H7 (cell line): ENCODE data around the gene GNAI1. TPM values are rescaled to one million over a fixed set of nuclear protein-coding genes. Genes with fewer than 3 reads are reported as not detected.
A peak's percentile ranks its signal among the peaks of the same experiment; 100 is the strongest.

Experiments
- DNase-seq: peaks from one replicate; pipeline ENCODE4 v3.0.0; 2012
- H3K27me3 ChIP-seq: 2 replicates; pipeline ENCODE4 v1.6.0; 2011; ENCODE audit warnings: mild to moderate bottlenecking, low read length; ENCODE audit not compliant: control insufficient read depth, insufficient read depth
- H3K36me3 ChIP-seq: replicated peaks from 2 replicates; pipeline ENCODE4 v1.5.1; 2011; ENCODE audit warnings: low read length; ENCODE audit not compliant: control insufficient read depth, insufficient read depth
- H3K4me3 ChIP-seq: 2 replicates; pipeline ENCODE4 v1.5.1; 2011; ENCODE audit warnings: low read depth, mild to moderate bottlenecking, control low read depth, low read length, moderate library complexity; ENCODE audit not compliant: insufficient read depth
- total RNA-seq: library from RNA; depleted of rRNA; stranded (reverse); fragments of >200 nt; shearing (Covaris generic); gene quantifications from 2 replicates; pipeline ENCODE4 v1.2.3, GENCODE V29; 2014; rRNA removed

The GNAI1 gene
- total RNA-seq, result 19.4 and 35.3 TPM in 2 replicates

DNA sequence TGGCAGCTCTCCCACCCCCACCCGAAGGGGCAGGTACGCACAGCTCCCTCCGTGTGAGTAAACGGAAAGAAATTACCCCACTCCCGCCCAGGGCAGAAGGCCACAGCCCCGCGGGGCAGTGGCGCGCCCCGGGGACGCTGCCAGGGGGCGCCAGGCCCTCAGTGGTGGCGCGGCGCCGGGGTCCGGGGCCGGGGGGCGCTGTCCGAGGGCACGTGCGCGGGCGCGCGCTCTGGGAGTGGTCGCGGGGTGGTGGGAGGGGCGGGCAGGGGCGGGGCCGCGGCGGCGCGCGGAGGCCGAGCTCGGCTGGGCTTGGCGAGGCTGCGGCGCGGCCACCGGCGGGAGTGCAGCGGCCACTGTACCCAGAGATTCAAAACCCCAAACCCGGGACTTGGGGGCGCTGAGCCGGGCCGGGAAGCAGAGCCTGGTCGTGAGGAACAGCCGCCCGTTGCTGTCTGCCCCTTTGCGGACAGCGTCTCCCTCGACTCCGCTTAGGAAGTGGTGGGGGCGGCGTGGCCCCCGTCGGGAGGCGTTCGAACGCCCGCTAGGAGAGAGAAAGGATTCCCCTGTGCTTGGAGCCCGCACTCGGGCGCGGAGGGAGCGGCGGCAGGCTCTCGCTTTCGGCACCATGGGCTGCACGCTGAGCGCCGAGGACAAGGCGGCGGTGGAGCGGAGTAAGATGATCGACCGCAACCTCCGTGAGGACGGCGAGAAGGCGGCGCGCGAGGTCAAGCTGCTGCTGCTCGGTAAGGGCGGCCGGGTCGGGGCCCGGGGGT is at the start of gene GNAI1:
Gene GNAI1 (plus strand): TSS at position 296 of the 773 bp plus-strand sequence. CDS start 330 bp downstream, at position 626.
- Histone ChIP-seq H3K36me3 (no peaks in the 10 kb centered on the region), H3K27me3 (peaks cover 9% of the 10 kb centered on the region; the same call in 1 of the 2 replicates), H3K4me3 (peak within 1 kb of the TSS; percentile 83)
- DNase-seq, result peak; percentile 92

DNA sequence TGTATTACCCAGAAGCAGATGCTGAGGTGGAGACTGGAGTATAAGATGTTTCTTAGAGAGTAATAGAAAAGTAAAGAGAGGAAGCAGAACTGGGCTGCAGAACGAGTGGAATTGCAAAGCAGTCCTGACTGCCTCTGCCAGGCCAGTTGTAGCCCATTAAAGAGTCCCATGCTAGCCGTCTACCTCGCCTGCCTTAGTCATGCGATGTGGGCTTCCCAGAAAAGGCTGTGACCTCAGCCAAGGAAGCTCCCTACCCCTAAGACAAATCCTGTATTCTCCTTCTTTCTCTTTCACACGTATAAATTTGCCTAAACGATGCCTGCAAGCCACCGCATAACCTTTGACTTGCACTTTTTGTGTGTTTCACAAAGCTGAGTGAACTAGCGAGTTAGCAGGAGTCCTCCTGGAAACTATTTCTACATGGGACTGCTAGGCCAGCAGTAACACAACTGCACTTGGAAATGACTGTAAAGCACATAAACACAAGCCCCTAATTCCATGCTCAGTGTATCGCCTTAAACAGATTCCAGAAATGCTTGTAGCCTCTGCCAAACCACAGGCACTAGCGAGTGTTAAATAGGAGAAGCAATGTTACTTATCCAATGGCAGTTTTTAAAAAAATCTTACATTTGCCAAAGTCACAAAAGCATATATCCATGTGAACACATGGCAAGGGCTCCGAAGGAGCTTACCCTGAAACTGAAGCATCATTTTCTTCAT is 47.4 kb upstream of the GNAI1 start:
- DNase-seq, result no peak
- Histone ChIP-seq H3K36me3 (no peaks in the 10 kb centered on the region), H3K27me3 (no peaks in the 10 kb centered on the region), H3K4me3 (no peak overlapping the region)

DNA sequence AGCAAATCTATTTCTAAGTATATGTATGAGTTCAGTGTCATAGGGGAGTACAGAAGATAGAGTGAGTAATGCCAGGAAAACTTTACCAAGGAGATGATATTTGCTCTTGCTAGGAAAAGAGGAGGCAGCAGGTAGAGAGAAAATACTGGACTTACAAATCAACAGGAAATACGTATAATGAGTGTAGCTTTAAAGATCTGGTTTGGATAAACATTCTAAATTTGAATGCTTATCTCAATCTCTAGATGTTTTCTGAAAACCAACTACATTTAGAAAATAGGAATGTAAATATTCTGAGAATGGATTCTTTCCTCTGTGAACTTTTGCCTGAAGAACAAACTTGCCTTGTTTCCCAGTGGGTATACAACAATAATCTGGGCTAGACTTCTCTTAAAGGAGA is 46.9 kb upstream of the GNAI1 start:
- H3K36me3 ChIP-seq, result no peaks in the 10 kb centered on the region
- no peaks in the 10 kb centered on the region for H3K27me3 ChIP-seq
- DNase-seq, result no peak
- H3K4me3 ChIP-seq, result no peak overlapping the region

DNA sequence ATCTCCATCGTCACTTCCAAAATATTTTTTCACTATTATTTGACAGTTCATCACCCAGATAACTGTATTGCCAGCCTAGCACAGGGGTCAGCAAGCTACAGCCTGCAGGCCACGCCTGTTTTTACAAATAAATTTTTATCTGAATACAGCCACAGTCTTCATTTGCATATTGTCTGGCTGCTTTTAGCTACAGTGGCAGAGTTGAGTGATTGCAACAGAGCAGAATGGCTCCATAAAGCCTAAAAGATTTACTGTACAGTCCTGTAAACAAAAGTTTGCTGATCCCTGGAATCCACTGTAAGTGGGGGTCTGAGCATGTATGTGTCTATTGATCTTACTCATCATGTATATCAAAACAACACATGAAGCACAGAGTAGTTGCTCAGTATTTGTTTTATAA is 45.9 kb upstream of the GNAI1 start:
- Histone ChIP-seq H3K27me3 (no peaks in the 10 kb centered on the region), H3K36me3 (no peaks in the 10 kb centered on the region), H3K4me3 (no peak overlapping the region)
- DNase-seq, result no peak

DNA sequence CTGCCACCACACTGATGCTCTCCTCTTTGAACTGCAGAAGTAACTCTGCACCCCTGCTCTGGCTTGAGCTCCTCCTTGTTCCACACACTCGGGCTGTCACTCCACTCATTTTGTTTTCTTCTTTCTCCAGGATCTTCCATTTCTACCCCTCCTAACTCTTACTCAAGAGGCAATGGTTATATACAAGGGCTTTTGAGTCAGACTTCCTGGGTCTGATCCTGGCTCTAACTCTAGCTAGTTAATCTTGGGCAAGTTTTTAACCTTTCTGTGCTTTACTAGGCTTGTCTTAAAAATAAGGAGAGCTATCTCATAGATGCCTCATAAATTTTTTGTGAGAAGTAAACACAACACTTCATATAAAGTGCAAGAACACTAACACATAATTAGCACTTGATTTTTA is 45.3 kb upstream of the GNAI1 start:
- Histone ChIP-seq H3K27me3 (no peaks in the 10 kb centered on the region), H3K36me3 (no peaks in the 10 kb centered on the region), H3K4me3 (no peak overlapping the region)
- no peak for DNase-seq

DNA sequence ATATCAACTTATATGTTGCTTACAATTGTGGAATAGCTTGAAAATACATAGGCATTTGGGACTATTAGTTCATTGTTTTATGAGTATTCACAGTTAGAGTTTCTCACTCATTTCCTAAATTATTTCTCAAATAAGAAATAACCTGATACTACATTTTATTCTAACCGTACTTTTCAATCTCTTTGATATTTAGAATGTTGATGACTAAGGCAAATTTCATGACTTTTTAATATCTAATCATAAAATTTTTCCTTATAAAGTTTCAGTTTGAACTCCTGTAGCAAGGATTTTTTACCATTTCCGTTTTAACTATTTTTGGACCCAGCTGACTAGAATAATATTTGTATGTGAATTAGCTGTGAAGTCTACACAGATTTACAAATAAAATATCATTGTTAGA is 41.3 kb upstream of the GNAI1 start:
- no peak for DNase-seq
- no peaks in the 10 kb centered on the region for H3K27me3 ChIP-seq
- H3K36me3 ChIP-seq, result no peaks in the 10 kb centered on the region
- H3K4me3 ChIP-seq, result no peak overlapping the region

DNA sequence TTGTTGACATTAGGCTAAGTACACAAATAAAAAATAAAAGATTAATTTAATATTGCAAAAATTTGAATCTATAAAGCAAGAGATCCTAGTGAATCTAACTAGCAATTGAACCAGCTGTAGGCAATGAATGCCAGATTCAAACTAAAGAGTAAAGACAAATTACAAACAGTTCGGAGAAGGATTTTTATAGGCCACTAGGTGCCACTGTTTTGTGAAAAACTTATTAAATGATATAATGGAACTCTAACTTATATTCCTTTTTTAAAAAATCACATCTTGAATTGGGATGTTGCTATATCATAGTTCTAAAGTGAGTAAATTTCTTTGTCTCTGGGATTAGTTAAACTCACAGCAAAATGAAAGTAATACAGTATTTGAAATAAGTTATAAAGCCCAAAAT is 39.1 kb upstream of the GNAI1 start:
- H3K36me3 ChIP-seq, result no peaks in the 10 kb centered on the region
- H3K27me3 ChIP-seq, result no peaks in the 10 kb centered on the region
- DNase-seq, result no peak
- H3K4me3 ChIP-seq, result no peak overlapping the region

DNA sequence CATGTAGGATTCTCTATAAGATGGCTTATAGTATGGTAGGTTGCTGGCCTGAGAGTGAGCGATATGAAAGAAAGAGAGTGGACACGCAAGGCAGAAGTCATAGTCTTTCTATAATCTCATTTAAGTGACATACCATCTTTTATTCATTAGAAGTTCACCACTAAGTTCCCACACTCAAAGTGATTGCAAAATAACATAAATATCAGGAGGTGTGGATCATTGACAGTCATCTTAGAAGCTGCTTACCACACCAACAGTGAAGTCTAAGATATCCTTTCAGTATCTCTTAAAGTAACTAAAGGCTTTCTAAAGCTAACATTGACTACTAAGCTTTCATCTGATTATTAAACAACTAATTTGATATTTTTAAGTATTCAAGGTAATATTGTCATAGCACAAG is 36.9 kb upstream of the GNAI1 start:
- no peaks in the 10 kb centered on the region for H3K27me3 ChIP-seq
- H3K4me3 ChIP-seq, result no peak overlapping the region
- no peaks in the 10 kb centered on the region for H3K36me3 ChIP-seq
- DNase-seq, result no peak

DNA sequence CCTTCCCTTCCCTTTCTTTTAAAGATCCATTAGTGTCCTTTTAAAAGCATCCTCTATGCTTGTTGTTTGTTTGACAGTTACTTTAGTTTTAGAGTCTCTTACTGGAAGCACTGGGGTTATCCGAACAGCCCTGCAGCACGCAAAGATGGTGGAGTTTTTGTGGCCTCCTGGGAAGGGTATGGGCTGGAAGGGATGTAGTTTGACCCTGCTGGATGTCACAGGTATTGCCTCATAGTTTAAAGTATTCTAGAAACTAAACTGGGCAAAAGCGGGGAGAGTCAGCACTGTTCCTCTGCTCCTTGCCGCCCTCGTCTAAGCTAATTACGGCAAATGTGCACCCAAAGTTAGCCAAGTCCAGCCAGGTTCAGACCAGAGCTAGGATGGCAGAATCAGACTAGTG is 35.8 kb upstream of the GNAI1 start:
- Histone ChIP-seq H3K27me3 (no peaks in the 10 kb centered on the region), H3K36me3 (no peaks in the 10 kb centered on the region), H3K4me3 (no peak overlapping the region)
- peak; percentile 35 for DNase-seq

DNA sequence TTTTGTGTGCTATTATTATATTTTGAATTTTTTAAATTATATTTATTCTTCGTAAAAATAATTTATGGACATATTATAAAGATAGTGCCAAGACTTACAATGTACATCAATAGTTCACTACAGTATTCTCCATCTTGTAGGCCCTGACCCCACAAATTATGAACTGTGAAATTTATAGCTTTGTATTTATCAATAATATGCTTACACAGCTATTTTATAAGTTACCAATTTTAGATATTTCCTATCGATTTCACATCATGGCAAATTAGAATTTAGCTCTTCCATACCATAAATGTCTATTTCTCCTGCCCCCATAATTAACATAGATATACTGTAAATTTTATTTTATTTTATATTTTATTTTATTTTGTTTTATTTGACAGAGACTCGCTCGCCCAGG is 34.4 kb upstream of the GNAI1 start:
- Histone ChIP-seq H3K4me3 (no peak overlapping the region), H3K27me3 (no peaks in the 10 kb centered on the region), H3K36me3 (no peaks in the 10 kb centered on the region)
- no peak for DNase-seq

DNA sequence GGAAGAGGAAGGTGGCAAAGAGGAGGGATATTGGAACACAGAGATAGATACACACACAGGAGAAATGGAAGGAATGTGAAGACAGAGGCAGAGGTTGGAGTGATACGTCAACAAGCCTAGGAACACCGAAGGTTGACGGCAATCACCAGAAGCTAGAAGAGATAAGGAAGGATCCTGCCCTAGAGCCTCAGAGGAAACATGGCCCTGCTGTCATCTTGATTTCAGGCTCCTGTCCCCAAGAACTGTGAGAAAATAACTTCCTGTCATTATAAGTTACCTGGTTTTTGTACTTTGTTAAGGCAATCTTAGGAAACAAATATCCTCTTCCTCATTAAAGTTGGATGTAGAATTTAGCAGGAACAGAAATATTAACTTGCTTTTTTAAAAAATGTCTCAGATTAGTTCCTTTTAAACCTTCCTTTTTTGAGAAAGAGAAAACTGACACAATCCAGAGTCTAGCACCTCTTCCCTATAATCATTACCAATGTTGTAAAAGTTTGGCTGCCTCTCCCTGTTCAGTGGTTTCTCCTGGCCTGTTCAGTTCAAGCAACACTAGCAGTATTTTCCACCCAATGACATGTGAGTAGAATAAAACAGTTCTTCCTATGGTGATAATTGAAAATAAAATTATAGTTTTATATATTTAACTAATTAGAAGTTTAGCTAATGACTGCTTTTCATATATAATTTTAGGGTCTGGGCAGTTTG is 28.8 kb upstream of the GNAI1 start:
- no peak for DNase-seq
- no peaks in the 10 kb centered on the region for H3K36me3 ChIP-seq
- H3K4me3 ChIP-seq, result no peak overlapping the region
- no peaks in the 10 kb centered on the region for H3K27me3 ChIP-seq

DNA sequence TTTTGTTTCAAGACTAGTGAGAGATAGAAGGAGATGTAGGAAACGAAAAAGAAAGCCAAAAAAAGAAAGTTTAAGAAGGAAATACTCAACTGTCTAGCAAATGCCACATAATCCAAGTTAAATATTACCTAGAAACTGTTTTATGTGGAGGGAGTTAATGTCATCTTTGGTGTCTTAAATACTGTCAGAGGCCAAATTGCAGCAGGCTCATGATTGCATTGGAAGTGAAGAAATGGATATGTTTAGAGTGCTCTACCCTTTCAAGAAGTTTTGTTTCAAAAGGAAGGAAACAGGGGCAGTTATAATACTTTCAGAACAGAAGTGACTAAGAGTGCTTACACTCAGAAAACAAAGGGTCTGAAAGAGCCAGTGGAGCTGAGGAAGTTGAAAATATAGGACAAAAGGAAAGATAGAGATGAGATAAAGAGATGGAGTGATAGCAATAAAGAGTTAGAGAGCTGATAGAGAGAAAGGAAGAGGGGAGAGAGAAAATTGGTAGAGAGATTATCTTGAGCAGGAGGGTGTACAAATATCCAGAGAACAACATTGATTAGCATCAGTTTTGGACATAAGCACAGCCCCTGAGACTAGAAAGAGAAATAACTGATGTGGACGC is 28.0 kb upstream of the GNAI1 start:
- no peaks in the 10 kb centered on the region for H3K27me3 ChIP-seq
- no peak for DNase-seq
- no peaks in the 10 kb centered on the region for H3K36me3 ChIP-seq
- H3K4me3 ChIP-seq, result no peak overlapping the region

DNA sequence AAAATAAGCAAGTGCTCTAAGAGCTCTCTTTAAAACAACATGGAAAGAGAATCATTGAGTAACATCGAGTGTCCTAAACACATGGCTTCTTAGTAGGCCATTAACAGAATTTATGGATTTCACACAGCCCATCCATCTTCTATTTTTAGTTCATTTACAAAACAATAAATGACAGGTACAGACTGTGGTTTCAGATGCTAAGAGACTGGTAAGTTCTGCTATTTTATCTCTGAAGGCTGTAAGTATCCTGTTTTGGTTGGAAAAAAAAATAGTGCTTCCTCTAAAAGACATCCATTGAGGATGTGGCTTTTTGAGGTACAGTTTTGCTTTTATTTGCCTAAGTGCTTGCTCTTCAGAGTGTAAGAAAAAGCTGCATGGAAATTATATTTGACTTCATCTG is 27.4 kb upstream of the GNAI1 start:
- DNase-seq, result no peak
- no peak overlapping the region for H3K4me3 ChIP-seq
- no peaks in the 10 kb centered on the region for H3K27me3 ChIP-seq
- no peaks in the 10 kb centered on the region for H3K36me3 ChIP-seq

DNA sequence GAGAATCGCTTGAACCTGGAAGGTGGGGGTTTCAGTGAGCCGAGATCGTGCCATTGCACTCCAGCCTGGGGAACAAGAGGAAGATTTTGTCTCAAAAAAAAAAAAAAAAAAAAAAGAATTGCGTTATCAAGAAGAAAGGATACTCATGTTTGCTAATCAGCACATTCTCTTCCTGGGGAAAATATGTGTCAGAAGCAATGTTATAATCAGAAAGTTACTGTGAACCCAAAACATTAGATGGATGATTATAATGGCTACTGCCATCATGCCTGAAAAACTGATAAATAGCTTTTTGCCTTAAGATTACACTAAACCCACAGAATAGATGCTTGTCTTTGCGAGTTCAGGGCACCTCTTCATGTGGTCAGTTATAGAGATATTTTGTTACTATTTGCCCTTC is 24.3 kb upstream of the GNAI1 start:
- Histone ChIP-seq H3K4me3 (no peak overlapping the region), H3K36me3 (no peaks in the 10 kb centered on the region)
- no peak for DNase-seq

More for the DNA sequence above, 24.3 kb upstream of the GNAI1 start:
- H3K27me3 ChIP-seq, result no peaks in the 10 kb centered on the region
